DMS153 (cell line): ENCODE measurements around the gene PARVA.

Experiments
- DNase-seq: peaks from one replicate; lab custom pipeline; 2025; lab: John Stamatoyannopoulos, UW

The PARVA gene

GRCh38 chr11:12433121-12433520 lies 55.8 kb downstream of the PARVA start:
- no peak for DNase-seq

GRCh38 chr11:12433571-12434324 lies 56.4 kb downstream of the PARVA start:
- no peak for DNase-seq

GRCh38 chr11:12434325-12434654 lies 56.9 kb downstream of the PARVA start:
- DNase-seq, result no peak

- no peak for DNase-seq
These were observed 57.9 kb downstream of the PARVA start for GRCh38 chr11:12435264-12435663.

- DNase-seq, result no peak
These were observed 58.9 kb downstream of the PARVA start for GRCh38 chr11:12436266-12436665.

GRCh38 chr11:12438291-12438690 lies 60.9 kb downstream of the PARVA start:
- no peak for DNase-seq

GRCh38 chr11:12439615-12440014 lies 62.2 kb downstream of the PARVA start:
- peak; percentile 68 for DNase-seq

GRCh38 chr11:12440565-12440964 lies 63.2 kb downstream of the PARVA start:
- no peak for DNase-seq

- DNase-seq, result no peak
These were observed 64.0 kb downstream of the PARVA start for GRCh38 chr11:12441231-12441861.

GRCh38 chr11:12444601-12445000 lies 67.2 kb downstream of the PARVA start:
- no peak for DNase-seq

- no peak for DNase-seq
These were observed 67.6 kb downstream of the PARVA start for GRCh38 chr11:12445001-12445400.

- no peak for DNase-seq
These were observed 69.5 kb downstream of the PARVA start for GRCh38 chr11:12446863-12447262.

- no peak for DNase-seq
These were observed 71.0 kb downstream of the PARVA start for GRCh38 chr11:12448131-12448939.

GRCh38 chr11:12449961-12450715 lies 72.8 kb downstream of the PARVA start:
- no peak for DNase-seq

GRCh38 chr11:12451179-12451814 lies 73.9 kb downstream of the PARVA start:
- no peak for DNase-seq

- DNase-seq, result no peak
These were observed 75.9 kb downstream of the PARVA start for GRCh38 chr11:12453243-12453642.

- DNase-seq, result no peak
These were observed 77.4 kb downstream of the PARVA start for GRCh38 chr11:12454782-12455181.

- DNase-seq, result no peak
These were observed 78.6 kb downstream of the PARVA start for GRCh38 chr11:12455938-12456337.

- DNase-seq, result no peak
These were observed 79.5 kb downstream of the PARVA start for GRCh38 chr11:12456651-12457579.

GRCh38 chr11:12458042-12458441 lies 80.7 kb downstream of the PARVA start:
- DNase-seq, result no peak

- DNase-seq, result no peak
These were observed 82.0 kb downstream of the PARVA start for GRCh38 chr11:12459374-12459773.
